ENCODE data around the gene RNF115. TPM values are rescaled to one million over a fixed set of nuclear protein-coding genes. Genes with fewer than 3 reads are reported as not detected.
"Not testable (repeated sequence)": the region's sequence is repeated elsewhere in the genome, so short reads cannot be mapped to it uniquely, and the experiment has no call there.

RNF115 gene
- total and polyA plus RNA-seq, 2 of the 13 experiments (the other 11 are each of a cell fraction or from before 2014, with no cell fraction given), result 6.0 to 10.1 TPM

GRCh38 chr1:145729196-145729595 is 94.7 kb downstream of the RNF115 start:
- Histone ChIP-seq H3K27me3 (ENCODE audit: control insufficient read depth in 1 of 2, insufficient read depth in 2 of 2, low read length in 2 of 2) (no peaks in the 10 kb centered on the region), H3K4me2 (ENCODE audit: low read depth, low read length) (no peak overlapping the region), H2AFZ (ENCODE audit: low read length) (no peak overlapping the region), H3K79me2 (ENCODE audit: insufficient read depth, low read length) (no peaks in the 10 kb centered on the region), H3K9ac (ENCODE audit: insufficient read depth, low read depth, low read length) (no peak overlapping the region), H3K27ac (ENCODE audit: extremely low read length, insufficient read depth, low read length) (no peak overlapping the region), H3K4me1 (ENCODE audit: insufficient read depth, low read length) (peaks cover 15% of the 10 kb centered on the region), H3K9me3 (ENCODE audit: low read length) (no peaks in the 10 kb centered on the region), H3K36me3 (replicated peaks in 1 of 2; ENCODE audit: control insufficient read depth in 1 of 2, insufficient read depth in 2 of 2, low read length in 2 of 2) (no peaks in the 10 kb centered on the region), H4K20me1 (ENCODE audit: insufficient read depth, low read length) (no peaks in the 10 kb centered on the region), H3K4me3 (replicated peaks in 1 of 3; ENCODE audit: insufficient read depth in 1 of 3, low read depth in 2 of 3, low read length in 3 of 3) (no peak overlapping the region)
- no peak for DNase-seq (ENCODE audit: low spot score)
- ChIA-PET CTCF (ENCODE audit: low intra/inter-chr PET ratio, low total read pairs) (no interaction called here), POLR2A (no interaction called here)
- BruUV-seq (replicated peaks), result no TSS peak
- intact Hi-C loops (cut with micrococcal nuclease; ENCODE audit: unreplicated experiment), result no loop called here
- WGBS (ENCODE audit: low lambda C conversion rate), result 87% methylated on average over 5 of the region's 5 CpGs
- in situ Hi-C loops (cut with HindIII; ENCODE audit: extremely low pct_ligation_motif_present, low pct_unique_long_range_greater_than_20kb), result no loop called here
- TF ChIP-seq, protein P1, sequence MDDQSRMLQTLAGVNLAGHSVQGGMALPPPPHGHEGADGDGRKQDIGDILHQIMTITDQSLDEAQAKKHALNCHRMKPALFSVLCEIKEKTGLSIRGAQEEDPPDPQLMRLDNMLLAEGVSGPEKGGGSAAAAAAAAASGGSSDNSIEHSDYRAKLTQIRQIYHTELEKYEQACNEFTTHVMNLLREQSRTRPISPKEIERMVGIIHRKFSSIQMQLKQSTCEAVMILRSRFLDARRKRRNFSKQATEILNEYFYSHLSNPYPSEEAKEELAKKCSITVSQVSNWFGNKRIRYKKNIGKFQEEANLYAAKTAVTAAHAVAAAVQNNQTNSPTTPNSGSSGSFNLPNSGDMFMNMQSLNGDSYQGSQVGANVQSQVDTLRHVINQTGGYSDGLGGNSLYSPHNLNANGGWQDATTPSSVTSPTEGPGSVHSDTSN (CRISPR knock-in tag; IDR thresholded peaks at IDR 0.05; ENCODE audit: borderline replicate concordance), result no peak
- TF ChIP-seq GPN1 (CRISPR knock-in tag; IDR thresholded peaks at IDR 0.05; ENCODE audit: borderline replicate concordance), result no peak
- no peak for TF ChIP-seq ZNF253 (CRISPR knock-in tag; IDR thresholded peaks at IDR 0.05; ENCODE audit: borderline replicate concordance)
- TF ChIP-seq RAD21 (CRISPR knock-in tag; IDR thresholded peaks at IDR 0.05), result no peak
- TF ChIP-seq ZSCAN29 (CRISPR knock-in tag; conservative IDR thresholded peaks at IDR 0.05), result no peak
- no peak for TF ChIP-seq THAP7 (CRISPR knock-in tag; IDR thresholded peaks at IDR 0.05)
- TF ChIP-seq ZNF329 (CRISPR knock-in tag; IDR thresholded peaks at IDR 0.05; ENCODE audit: low read depth), result no peak
- TF ChIP-seq HDAC2 (CRISPR knock-in tag; IDR thresholded peaks at IDR 0.05), result no peak
- TF ChIP-seq, protein P2, sequence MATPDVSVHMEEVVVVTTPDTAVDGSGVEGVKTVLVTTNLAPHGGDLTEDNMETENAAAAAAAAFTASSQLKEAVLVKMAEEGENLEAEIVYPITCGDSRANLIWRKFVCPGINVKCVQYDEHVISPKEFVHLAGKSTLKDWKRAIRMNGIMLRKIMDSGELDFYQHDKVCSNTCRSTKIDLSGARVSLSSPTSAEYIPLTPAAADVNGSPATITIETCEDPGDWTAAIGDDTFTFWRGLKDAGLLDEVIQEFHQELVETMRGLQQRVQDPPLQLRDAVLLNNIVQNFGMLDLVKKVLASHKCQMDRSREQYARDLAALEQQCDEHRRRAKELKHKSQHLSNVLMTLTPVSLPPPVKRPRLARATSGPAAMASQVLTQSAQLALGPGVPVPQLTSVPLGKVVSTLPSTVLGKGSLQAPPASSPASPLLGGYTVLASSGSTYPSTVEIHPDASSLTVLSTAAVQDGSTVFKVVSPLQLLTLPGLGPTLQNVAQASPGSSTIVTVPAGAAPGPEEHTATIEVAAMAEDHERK (CRISPR knock-in tag; IDR thresholded peaks at IDR 0.05; ENCODE audit: low read depth), result no peak
- no peak for TF ChIP-seq NR2F1 (CRISPR knock-in tag; IDR thresholded peaks at IDR 0.05)
- no peak for ATAC-seq
- no peak for FAIRE-seq

DNA sequence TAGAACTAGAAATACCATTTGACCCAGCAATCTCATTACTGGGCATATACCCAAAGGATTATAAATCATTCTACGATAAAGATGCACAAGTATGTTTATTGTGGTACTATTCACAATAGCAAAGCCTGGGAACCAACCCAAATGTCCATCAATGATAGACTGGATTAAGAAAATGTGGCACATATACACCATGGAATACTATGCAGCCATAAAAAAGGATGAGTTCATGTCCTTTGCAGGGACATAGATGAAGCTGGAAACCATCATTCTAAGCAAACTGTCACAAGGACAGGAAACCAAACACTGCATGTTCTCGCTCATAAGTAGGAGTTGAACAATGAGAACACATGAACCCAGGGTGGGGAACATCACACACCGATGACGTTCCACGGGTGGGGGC is 97.7 kb downstream of the RNF115 start:
- H3K79me2 ChIP-seq (ENCODE audit: insufficient read depth, low read length); H3K4me2 ChIP-seq (ENCODE audit: low read depth, low read length); H3K36me3 ChIP-seq (replicated peaks in 1 of 2; ENCODE audit: control insufficient read depth in 1 of 2, insufficient read depth in 2 of 2, low read length in 2 of 2); ATAC-seq; CTCF ChIA-PET (ENCODE audit: low intra/inter-chr PET ratio, low total read pairs); H4K20me1 ChIP-seq (ENCODE audit: insufficient read depth, low read length); intact Hi-C loops (cut with micrococcal nuclease; ENCODE audit: unreplicated experiment); H3K4me3 ChIP-seq (replicated peaks in 1 of 3; ENCODE audit: insufficient read depth in 1 of 3, low read depth in 2 of 3, low read length in 3 of 3); H3K9me3 ChIP-seq (ENCODE audit: low read length); H2AFZ ChIP-seq (ENCODE audit: low read length); H3K9ac ChIP-seq (ENCODE audit: insufficient read depth, low read depth, low read length); FAIRE-seq; POLR2A ChIA-PET; BruUV-seq (replicated peaks); H3K27ac ChIP-seq (ENCODE audit: extremely low read length, insufficient read depth, low read length); in situ Hi-C loops (cut with HindIII; ENCODE audit: extremely low pct_ligation_motif_present, low pct_unique_long_range_greater_than_20kb); DNase-seq (ENCODE audit: low spot score); H3K27me3 ChIP-seq (ENCODE audit: control insufficient read depth in 1 of 2, insufficient read depth in 2 of 2, low read length in 2 of 2): not testable (repeated sequence)
- H3K4me1 ChIP-seq (ENCODE audit: insufficient read depth, low read length), result peaks cover 19% of the 10 kb centered on the region
- 91% methylated on average over 5 of the region's 5 CpGs for WGBS (ENCODE audit: low lambda C conversion rate)

Measured in HepG2 (cell line).